22Rv1 (cell line): ENCODE results near the gene CNRIP1.

Experiments
- H3K27ac ChIP-seq: fragments of 450-650 bp; 2 replicates; pipeline ENCODE4 v1.5.1; 2017
- CTCF ChIP-seq: fragments of 450-650 bp; IDR thresholded peaks from 2 replicates; pipeline ENCODE4 v1.5.1; 2017; ENCODE audit warnings: mild to moderate bottlenecking
- ZFX ChIP-seq: fragments of 450-650 bp; IDR thresholded peaks from 2 replicates; pipeline ENCODE4 v1.6.1; 2017; ENCODE audit warnings: antibody characterized with exemption, borderline replicate concordance

The CNRIP1 gene

GRCh38 chr2:68363721-68364120 is 44.0 kb upstream of the CNRIP1 start:
- H3K27ac ChIP-seq, result no peak overlapping the region
- TF ChIP-seq ZFX (no peak), CTCF (no peak)

- no peak overlapping the region for H3K27ac ChIP-seq
- no peak for TF ChIP-seq CTCF
- TF ChIP-seq ZFX, result no peak
Observed at GRCh38 chr2:68362749-68363148, 43.0 kb upstream of the CNRIP1 start.

GRCh38 chr2:68362069-68362468 is 42.3 kb upstream of the CNRIP1 start:
- no peak overlapping the region for H3K27ac ChIP-seq

GRCh38 chr2:68359889-68360288 is 40.1 kb upstream of the CNRIP1 start:
- no peak overlapping the region for H3K27ac ChIP-seq
- TF ChIP-seq CTCF (no peak; the same call in 1 of the 2 replicates), ZFX (no peak)

More at GRCh38 chr2:68362069-68362468, 42.3 kb upstream of the CNRIP1 start:
- TF ChIP-seq ZFX, result no peak
- TF ChIP-seq CTCF, result peak; percentile 84

GRCh38 chr2:68357605-68358337 is 38.0 kb upstream of the CNRIP1 start:
- TF ChIP-seq ZFX, result no peak
- TF ChIP-seq CTCF, result peak; percentile 56
- no peak overlapping the region for H3K27ac ChIP-seq

GRCh38 chr2:68356599-68357239 is 37.0 kb upstream of the CNRIP1 start:
- TF ChIP-seq ZFX (no peak), CTCF (no peak)
- no peak overlapping the region for H3K27ac ChIP-seq
